Glutamatergic neuron (in vitro differentiated cells): Measurements from ENCODE around the gene OR56A1. TPM values are rescaled to one million over a fixed set of nuclear protein-coding genes. Genes with fewer than 3 reads are reported as not detected.

Experiments used
- DNase-seq: peaks from one replicate; pipeline ENCODE4 v3.0.0; 2022
- H3K27ac Mint-ChIP-seq: one replicate; pipeline ENCODE4 v1.8.0; 2020; ENCODE audit warnings: mild to moderate bottlenecking, mixed read lengths, inconsistent platforms; ENCODE audit not compliant: unreplicated experiment
- H3K27me3 Mint-ChIP-seq: one replicate; pipeline ENCODE4 v1.8.0; 2020; ENCODE audit warnings: mild to moderate bottlenecking, moderate library complexity, mixed read lengths, inconsistent platforms; ENCODE audit not compliant: unreplicated experiment
- H3K36me3 Mint-ChIP-seq: one replicate; pipeline ENCODE4 v1.8.0; 2020; ENCODE audit warnings: mild to moderate bottlenecking, mixed read lengths, inconsistent platforms; ENCODE audit not compliant: unreplicated experiment
- H3K4me1 Mint-ChIP-seq: one replicate; pipeline ENCODE4 v1.8.0; 2020; ENCODE audit warnings: mild to moderate bottlenecking, low read depth, mixed read lengths, inconsistent platforms; ENCODE audit not compliant: unreplicated experiment
- H3K4me3 Mint-ChIP-seq: one replicate; pipeline ENCODE4 v1.8.0; 2020; ENCODE audit warnings: mild to moderate bottlenecking, mixed read lengths, inconsistent platforms; ENCODE audit not compliant: unreplicated experiment
- H3K9me3 Mint-ChIP-seq: one replicate; pipeline ENCODE4 v1.8.0; 2020; ENCODE audit warnings: mild to moderate bottlenecking, moderate library complexity, mixed read lengths, inconsistent platforms; ENCODE audit not compliant: unreplicated experiment
- total RNA-seq: library from RNA; stranded (reverse); fragmentation: NEBNext Ultra II Directional; extraction: Animal tissue kit (Norgen Biotek cat#: 25700); gene quantifications from one replicate; pipeline ENCODE4 v1.2.1, GENCODE V29; 2021; ENCODE audit not compliant: unreplicated experiment
- TF ChIP-seq, protein P1 (sequence below): fragments of 200-600 bp; sonication (generic); IDR thresholded peaks from one replicate; pipeline ENCODE4 v1.5.0; 2021; ENCODE audit not compliant: partially characterized antibody, unreplicated experiment

Gene OR56A1
- total RNA-seq, 1 donor from 2014 or later = 0.15 TPM

DNA sequence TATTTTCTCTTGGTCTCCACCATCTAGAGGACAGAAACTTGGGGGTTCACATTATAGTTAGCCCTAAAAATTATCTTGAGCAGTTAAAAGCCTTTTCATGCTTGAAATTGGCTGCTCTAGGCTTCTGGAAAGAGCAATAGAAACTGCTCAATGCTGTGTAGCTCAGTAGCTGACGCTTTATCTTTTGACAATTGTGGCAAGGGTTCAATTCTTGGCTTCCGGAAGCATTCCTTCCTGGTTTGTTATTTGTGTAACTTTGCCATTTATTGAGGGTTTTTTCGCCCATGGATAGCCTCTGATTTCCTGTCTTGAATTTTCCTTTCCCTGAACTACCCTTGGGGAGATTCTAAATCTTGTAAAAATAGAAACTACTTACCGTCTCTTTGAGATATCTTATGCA, 10.3 kb upstream of the OR56A1 start:
- no peaks in the 10 kb centered on the region for H3K4me1 Mint-ChIP-seq
- no peaks in the 10 kb centered on the region for H3K27me3 Mint-ChIP-seq
- no peaks in the 10 kb centered on the region for H3K9me3 Mint-ChIP-seq
- no peak overlapping the region for H3K4me3 Mint-ChIP-seq
- no peak overlapping the region for H3K27ac Mint-ChIP-seq
- TF ChIP-seq, protein P1, sequence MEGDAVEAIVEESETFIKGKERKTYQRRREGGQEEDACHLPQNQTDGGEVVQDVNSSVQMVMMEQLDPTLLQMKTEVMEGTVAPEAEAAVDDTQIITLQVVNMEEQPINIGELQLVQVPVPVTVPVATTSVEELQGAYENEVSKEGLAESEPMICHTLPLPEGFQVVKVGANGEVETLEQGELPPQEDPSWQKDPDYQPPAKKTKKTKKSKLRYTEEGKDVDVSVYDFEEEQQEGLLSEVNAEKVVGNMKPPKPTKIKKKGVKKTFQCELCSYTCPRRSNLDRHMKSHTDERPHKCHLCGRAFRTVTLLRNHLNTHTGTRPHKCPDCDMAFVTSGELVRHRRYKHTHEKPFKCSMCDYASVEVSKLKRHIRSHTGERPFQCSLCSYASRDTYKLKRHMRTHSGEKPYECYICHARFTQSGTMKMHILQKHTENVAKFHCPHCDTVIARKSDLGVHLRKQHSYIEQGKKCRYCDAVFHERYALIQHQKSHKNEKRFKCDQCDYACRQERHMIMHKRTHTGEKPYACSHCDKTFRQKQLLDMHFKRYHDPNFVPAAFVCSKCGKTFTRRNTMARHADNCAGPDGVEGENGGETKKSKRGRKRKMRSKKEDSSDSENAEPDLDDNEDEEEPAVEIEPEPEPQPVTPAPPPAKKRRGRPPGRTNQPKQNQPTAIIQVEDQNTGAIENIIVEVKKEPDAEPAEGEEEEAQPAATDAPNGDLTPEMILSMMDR = no peak
- DNase-seq = no peak
- H3K36me3 Mint-ChIP-seq = no peaks in the 10 kb centered on the region

DNA sequence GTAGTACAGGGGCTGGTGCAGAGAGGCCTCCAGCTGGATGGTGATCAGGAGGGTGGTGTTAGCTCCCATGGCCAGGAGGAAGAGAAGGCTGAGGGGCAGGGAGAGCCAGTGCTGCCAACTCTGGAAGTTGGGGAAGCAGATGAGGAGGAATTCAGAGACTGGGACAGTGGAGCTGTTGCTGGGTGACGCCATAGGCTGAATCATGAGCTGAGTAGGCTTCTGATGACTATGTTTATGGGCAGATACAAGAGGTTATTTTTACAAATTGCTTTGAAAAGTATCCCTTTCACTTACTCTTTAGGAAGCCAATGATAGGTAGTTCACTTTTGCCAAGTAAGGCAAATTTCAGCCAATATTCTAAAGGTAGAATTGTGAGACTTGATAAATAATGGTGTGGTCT, 3.1 kb downstream of the OR56A1 start:
- no peak overlapping the region for H3K27ac Mint-ChIP-seq
- H3K9me3 Mint-ChIP-seq = no peaks in the 10 kb centered on the region
- H3K27me3 Mint-ChIP-seq = peaks cover 5% of the 10 kb centered on the region
- no peak overlapping the region for H3K4me3 Mint-ChIP-seq
- H3K4me1 Mint-ChIP-seq = no peaks in the 10 kb centered on the region
- TF ChIP-seq, protein P1 = no peak
- H3K36me3 Mint-ChIP-seq = no peaks in the 10 kb centered on the region
- DNase-seq = no peak

DNA sequence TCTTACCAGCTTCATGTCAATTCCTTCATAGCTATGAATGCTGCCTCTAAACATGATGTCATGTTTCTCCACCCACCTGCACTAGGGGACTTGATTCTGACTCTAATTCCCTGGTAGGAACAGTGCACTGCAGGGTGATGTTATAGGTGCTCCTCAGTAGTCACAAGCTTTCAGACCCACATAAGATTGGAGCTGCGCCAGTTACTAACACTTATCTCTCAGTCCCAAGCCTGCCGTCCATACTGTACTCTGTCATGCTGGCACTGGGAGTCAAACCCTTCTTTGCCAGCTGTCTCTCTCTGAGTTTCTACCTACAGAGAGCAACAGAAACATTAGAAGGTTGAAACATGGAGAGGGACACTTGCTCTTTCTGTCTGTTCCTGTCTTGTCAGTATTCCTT, 5.5 kb downstream of the OR56A1 start:
- peaks cover 5% of the 10 kb centered on the region for H3K27me3 Mint-ChIP-seq
- no peak overlapping the region for H3K27ac Mint-ChIP-seq
- no peaks in the 10 kb centered on the region for H3K9me3 Mint-ChIP-seq
- no peak for DNase-seq
- TF ChIP-seq, protein P1 = no peak
- H3K4me1 Mint-ChIP-seq = no peaks in the 10 kb centered on the region
- no peak overlapping the region for H3K4me3 Mint-ChIP-seq
- H3K36me3 Mint-ChIP-seq = no peaks in the 10 kb centered on the region

DNA sequence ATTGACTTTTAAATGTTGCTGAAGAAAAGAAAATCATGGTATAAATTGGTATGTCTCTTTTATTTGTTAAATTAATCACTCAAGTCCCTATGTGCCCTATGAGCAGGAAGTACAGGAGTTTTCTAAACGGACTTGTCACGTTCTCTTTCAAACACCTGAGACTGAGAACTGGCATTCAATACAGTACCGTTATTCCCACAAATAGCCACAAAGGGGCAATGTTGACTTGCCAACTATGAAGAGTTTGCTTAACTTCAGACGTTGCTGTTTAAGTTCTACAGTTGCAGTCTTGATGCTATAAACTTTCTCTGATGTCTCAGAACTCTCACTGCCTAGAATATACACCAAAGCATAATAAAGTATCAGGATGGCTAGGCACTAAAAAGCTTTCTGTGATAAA, 7.6 kb downstream of the OR56A1 start:
- Mint-ChIP-seq H3K27ac (no peak overlapping the region), H3K4me1 (no peaks in the 10 kb centered on the region), H3K9me3 (peaks cover 1% of the 10 kb centered on the region), H3K4me3 (no peak overlapping the region), H3K36me3 (no peaks in the 10 kb centered on the region), H3K27me3 (peaks cover 5% of the 10 kb centered on the region)
- TF ChIP-seq, protein P1 = no peak
- DNase-seq = no peak

DNA sequence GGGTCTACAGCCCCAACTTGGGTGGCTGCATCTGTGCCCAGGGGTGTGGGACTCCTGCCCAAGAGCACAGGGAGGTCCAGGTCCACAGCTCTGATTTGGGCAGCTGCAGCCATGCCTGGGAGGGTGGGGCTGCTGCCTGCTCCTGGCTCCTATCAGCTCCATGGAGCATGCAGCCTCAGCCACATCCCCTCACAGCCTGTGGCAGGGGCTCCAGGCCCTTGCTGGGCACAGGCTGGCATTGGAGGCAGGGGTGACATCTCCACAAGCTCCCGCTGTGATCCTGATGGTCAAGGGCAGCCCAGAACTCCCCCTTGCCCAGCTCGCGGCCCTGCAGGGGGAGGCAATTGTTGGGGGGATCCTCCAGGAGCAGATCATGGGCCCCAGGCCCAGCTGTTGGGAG, 17.5 kb downstream of the OR56A1 start:
- Mint-ChIP-seq H3K36me3 (peaks cover 11% of the 10 kb centered on the region), H3K4me3 (no peak overlapping the region), H3K4me1 (no peaks in the 10 kb centered on the region), H3K27me3 (no peaks in the 10 kb centered on the region), H3K9me3 (peaks cover 8% of the 10 kb centered on the region), H3K27ac (no peak overlapping the region)
- no peak for DNase-seq
- TF ChIP-seq, protein P1 = no peak
